NT2/D1 (cell line): ENCODE results near the gene ARHGAP33.

ENCODE experiments used
- SUZ12 ChIP-seq: IDR thresholded peaks from 2 replicates; pipeline ENCODE4 v1.6.1; 2011; ENCODE audit not compliant: insufficient read length, insufficient read depth; ENCODE audit errors: extremely low read depth
- YY1 ChIP-seq: IDR thresholded peaks from 2 replicates; pipeline ENCODE4 v1.6.1; 2011; ENCODE audit not compliant: insufficient read length, insufficient read depth

- no peak for TF ChIP-seq YY1
- no peak for TF ChIP-seq SUZ12
Observed at GRCh38 chr19:35773020-35773806, 2.2 kb upstream of the ARHGAP33 start.
